ENCODE measurements around the gene FCHSD2. TPM values are rescaled to one million over a fixed set of nuclear protein-coding genes. Genes with fewer than 3 reads are reported as not detected.

Gene FCHSD2
- total and polyA plus RNA-seq, 2 of the 13 experiments (the other 11 are each of a cell fraction or from before 2014, with no cell fraction given), result 20.5 to 24.8 TPM

DNA sequence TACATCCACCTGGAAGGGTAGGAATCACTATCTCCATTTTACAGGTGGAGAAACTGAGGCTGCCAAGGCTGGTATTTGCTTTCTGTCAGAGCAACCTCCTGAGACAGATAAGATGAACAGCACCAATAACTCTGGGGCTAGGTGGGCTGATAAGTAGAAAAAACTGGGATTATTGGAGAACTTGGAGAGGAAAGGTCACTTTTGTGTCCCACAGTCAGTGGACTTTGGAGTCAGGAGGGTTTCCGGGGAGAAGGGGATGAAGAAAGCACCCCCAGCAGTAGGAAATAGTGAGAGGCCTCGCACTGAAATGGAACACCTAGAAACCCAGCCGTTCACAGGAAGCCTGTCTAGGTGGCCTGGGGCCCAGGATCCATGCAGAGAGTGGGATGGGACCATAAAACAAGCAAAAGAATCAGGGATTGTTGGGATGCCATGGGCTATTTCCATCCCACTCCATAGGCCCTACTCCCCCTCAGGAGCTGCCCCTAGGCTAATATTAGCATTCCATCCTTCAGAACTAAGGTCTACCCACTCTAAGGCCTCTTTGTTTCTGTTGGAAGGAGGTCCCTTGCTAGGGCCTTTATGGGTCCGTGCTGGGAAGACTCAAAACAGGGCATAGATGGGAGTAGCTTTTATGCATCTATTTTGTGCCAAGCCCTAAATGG, 31.0 kb upstream of the FCHSD2 start (continued):
- no peak for TF ChIP-seq ZNF274 (CRISPR knock-in tag; IDR thresholded peaks at IDR 0.05)
- TF ChIP-seq, protein P1, sequence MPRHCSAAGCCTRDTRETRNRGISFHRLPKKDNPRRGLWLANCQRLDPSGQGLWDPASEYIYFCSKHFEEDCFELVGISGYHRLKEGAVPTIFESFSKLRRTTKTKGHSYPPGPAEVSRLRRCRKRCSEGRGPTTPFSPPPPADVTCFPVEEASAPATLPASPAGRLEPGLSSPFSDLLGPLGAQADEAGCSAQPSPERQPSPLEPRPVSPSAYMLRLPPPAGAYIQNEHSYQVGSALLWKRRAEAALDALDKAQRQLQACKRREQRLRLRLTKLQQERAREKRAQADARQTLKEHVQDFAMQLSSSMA (CRISPR knock-in tag; IDR thresholded peaks at IDR 0.05), result 0 out of 2 replicates have a peak, but pooled peaks have one; percentile 64
- TF ChIP-seq YEATS2 (CRISPR knock-in tag; IDR thresholded peaks at IDR 0.05; ENCODE audit: borderline replicate concordance), result no peak
- no peak for TF ChIP-seq RFXANK (CRISPR knock-in tag; IDR thresholded peaks at IDR 0.05)
- TF ChIP-seq, protein P2, sequence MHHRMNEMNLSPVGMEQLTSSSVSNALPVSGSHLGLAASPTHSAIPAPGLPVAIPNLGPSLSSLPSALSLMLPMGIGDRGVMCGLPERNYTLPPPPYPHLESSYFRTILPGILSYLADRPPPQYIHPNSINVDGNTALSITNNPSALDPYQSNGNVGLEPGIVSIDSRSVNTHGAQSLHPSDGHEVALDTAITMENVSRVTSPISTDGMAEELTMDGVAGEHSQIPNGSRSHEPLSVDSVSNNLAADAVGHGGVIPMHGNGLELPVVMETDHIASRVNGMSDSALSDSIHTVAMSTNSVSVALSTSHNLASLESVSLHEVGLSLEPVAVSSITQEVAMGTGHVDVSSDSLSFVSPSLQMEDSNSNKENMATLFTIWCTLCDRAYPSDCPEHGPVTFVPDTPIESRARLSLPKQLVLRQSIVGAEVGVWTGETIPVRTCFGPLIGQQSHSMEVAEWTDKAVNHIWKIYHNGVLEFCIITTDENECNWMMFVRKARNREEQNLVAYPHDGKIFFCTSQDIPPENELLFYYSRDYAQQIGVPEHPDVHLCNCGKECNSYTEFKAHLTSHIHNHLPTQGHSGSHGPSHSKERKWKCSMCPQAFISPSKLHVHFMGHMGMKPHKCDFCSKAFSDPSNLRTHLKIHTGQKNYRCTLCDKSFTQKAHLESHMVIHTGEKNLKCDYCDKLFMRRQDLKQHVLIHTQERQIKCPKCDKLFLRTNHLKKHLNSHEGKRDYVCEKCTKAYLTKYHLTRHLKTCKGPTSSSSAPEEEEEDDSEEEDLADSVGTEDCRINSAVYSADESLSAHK (CRISPR knock-in tag; IDR thresholded peaks at IDR 0.05; ENCODE audit: borderline replicate concordance), result no peak
- TF ChIP-seq ZNF17 (CRISPR knock-in tag; IDR thresholded peaks at IDR 0.05), result no peak
- TF ChIP-seq ZNF24 (IDR thresholded peaks at IDR 0.05), result no peak
- TF ChIP-seq, protein P3, sequence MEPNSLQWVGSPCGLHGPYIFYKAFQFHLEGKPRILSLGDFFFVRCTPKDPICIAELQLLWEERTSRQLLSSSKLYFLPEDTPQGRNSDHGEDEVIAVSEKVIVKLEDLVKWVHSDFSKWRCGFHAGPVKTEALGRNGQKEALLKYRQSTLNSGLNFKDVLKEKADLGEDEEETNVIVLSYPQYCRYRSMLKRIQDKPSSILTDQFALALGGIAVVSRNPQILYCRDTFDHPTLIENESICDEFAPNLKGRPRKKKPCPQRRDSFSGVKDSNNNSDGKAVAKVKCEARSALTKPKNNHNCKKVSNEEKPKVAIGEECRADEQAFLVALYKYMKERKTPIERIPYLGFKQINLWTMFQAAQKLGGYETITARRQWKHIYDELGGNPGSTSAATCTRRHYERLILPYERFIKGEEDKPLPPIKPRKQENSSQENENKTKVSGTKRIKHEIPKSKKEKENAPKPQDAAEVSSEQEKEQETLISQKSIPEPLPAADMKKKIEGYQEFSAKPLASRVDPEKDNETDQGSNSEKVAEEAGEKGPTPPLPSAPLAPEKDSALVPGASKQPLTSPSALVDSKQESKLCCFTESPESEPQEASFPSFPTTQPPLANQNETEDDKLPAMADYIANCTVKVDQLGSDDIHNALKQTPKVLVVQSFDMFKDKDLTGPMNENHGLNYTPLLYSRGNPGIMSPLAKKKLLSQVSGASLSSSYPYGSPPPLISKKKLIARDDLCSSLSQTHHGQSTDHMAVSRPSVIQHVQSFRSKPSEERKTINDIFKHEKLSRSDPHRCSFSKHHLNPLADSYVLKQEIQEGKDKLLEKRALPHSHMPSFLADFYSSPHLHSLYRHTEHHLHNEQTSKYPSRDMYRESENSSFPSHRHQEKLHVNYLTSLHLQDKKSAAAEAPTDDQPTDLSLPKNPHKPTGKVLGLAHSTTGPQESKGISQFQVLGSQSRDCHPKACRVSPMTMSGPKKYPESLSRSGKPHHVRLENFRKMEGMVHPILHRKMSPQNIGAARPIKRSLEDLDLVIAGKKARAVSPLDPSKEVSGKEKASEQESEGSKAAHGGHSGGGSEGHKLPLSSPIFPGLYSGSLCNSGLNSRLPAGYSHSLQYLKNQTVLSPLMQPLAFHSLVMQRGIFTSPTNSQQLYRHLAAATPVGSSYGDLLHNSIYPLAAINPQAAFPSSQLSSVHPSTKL (CRISPR knock-in tag; IDR thresholded peaks at IDR 0.05), result peak; percentile 50; the same call in 1 of the 2 replicates
- no peak for TF ChIP-seq ISX (CRISPR knock-in tag; conservative IDR thresholded peaks at IDR 0.05)
- TF ChIP-seq, protein P4, sequence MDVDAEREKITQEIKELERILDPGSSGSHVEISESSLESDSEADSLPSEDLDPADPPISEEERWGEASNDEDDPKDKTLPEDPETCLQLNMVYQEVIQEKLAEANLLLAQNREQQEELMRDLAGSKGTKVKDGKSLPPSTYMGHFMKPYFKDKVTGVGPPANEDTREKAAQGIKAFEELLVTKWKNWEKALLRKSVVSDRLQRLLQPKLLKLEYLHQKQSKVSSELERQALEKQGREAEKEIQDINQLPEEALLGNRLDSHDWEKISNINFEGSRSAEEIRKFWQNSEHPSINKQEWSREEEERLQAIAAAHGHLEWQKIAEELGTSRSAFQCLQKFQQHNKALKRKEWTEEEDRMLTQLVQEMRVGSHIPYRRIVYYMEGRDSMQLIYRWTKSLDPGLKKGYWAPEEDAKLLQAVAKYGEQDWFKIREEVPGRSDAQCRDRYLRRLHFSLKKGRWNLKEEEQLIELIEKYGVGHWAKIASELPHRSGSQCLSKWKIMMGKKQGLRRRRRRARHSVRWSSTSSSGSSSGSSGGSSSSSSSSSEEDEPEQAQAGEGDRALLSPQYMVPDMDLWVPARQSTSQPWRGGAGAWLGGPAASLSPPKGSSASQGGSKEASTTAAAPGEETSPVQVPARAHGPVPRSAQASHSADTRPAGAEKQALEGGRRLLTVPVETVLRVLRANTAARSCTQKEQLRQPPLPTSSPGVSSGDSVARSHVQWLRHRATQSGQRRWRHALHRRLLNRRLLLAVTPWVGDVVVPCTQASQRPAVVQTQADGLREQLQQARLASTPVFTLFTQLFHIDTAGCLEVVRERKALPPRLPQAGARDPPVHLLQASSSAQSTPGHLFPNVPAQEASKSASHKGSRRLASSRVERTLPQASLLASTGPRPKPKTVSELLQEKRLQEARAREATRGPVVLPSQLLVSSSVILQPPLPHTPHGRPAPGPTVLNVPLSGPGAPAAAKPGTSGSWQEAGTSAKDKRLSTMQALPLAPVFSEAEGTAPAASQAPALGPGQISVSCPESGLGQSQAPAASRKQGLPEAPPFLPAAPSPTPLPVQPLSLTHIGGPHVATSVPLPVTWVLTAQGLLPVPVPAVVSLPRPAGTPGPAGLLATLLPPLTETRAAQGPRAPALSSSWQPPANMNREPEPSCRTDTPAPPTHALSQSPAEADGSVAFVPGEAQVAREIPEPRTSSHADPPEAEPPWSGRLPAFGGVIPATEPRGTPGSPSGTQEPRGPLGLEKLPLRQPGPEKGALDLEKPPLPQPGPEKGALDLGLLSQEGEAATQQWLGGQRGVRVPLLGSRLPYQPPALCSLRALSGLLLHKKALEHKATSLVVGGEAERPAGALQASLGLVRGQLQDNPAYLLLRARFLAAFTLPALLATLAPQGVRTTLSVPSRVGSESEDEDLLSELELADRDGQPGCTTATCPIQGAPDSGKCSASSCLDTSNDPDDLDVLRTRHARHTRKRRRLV (CRISPR knock-in tag; IDR thresholded peaks at IDR 0.05), result no peak
- no peak for TF ChIP-seq ZKSCAN1 (IDR thresholded peaks at IDR 0.05; ENCODE audit: low read length)
- 0 out of 2 replicates have a peak, but pooled peaks have one; percentile 21 for TF ChIP-seq ELF3 (CRISPR knock-in tag; IDR thresholded peaks at IDR 0.05)
